ENCODE results near the gene SPSB4. TPM values are rescaled to one million over a fixed set of nuclear protein-coding genes. Genes with fewer than 3 reads are reported as not detected.
A peak's percentile ranks its signal among the peaks of the same experiment; 100 is the strongest.

Gene SPSB4
- total and polyA plus RNA-seq, 2 of the 13 experiments (the other 11 are each of a cell fraction or from before 2014, with no cell fraction given): not detected

DNA sequence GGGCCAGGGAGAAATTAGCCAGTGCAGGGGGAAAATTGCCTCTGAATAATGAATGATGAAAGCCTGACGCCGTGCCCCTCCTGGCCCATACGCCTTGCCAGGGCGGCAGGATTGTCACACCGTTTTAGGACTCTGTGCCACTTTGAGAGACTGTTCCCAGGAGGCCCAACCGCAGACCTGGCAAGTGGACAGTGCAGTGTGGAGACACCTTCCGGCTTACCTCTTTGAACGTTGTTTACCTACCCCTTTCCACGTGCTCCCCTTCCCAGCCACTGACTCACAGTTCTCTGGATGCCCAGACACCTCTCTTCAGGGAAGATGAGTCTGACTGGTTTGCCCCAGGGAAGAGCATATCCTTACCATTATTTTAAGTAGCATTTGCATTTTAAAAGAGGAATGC lies 96.5 kb downstream of the SPSB4 start (continued):
- TF ChIP-seq NR1H2 (CRISPR knock-in tag; IDR thresholded peaks at IDR 0.05; ENCODE audit: borderline replicate concordance, low read depth) (no peak), ETV5 (CRISPR knock-in tag; IDR thresholded peaks at IDR 0.05; ENCODE audit: borderline replicate concordance) (peak; percentile 90; the same call in 1 of the 2 replicates), FOXO1 (CRISPR knock-in tag; IDR thresholded peaks at IDR 0.05) (peak; percentile 52; the same call in 1 of the 2 replicates), DR1 (CRISPR knock-in tag; IDR thresholded peaks at IDR 0.05) (no peak), MXD4 (CRISPR knock-in tag; IDR thresholded peaks at IDR 0.05) (peak; percentile 51; the same call in 1 of the 2 replicates), MTF1 (CRISPR knock-in tag; IDR thresholded peaks at IDR 0.05) (no peak), RXRA (CRISPR knock-in tag; IDR thresholded peaks at IDR 0.05) (peak; percentile 22; the same call in 1 of the 2 replicates), ZNF556 (CRISPR knock-in tag; IDR thresholded peaks at IDR 0.05; ENCODE audit: borderline replicate concordance) (peak; percentile 50; the same call in 1 of the 2 replicates), HOXA3 (CRISPR knock-in tag; IDR thresholded peaks at IDR 0.05) (peak; percentile 41; the same call in 1 of the 2 replicates), PHF5A (CRISPR knock-in tag; IDR thresholded peaks at IDR 0.05; ENCODE audit: low read depth, unreplicated experiment) (peak; percentile 48), HMG20A (CRISPR knock-in tag; IDR thresholded peaks at IDR 0.05; ENCODE audit: borderline replicate concordance) (peak; percentile 80; the same call in 1 of the 2 replicates), NCOA2 (CRISPR knock-in tag; IDR thresholded peaks at IDR 0.05) (peak; percentile 48; the same call in 1 of the 2 replicates), SOX13 (IDR thresholded peaks at IDR 0.05) (no peak), SOX13 (CRISPR knock-in tag; conservative IDR thresholded peaks at IDR 0.05 in 1 of 2, IDR thresholded peaks at IDR 0.05 in 1 of 2) (peak in 1 of 2 experiments; percentile 40; a peak in 1 of 4 replicates), FOXK2 (IDR thresholded peaks at IDR 0.05) (peak; percentile 53; the same call in 1 of the 2 replicates)
- TF ChIP-seq, protein P1, sequence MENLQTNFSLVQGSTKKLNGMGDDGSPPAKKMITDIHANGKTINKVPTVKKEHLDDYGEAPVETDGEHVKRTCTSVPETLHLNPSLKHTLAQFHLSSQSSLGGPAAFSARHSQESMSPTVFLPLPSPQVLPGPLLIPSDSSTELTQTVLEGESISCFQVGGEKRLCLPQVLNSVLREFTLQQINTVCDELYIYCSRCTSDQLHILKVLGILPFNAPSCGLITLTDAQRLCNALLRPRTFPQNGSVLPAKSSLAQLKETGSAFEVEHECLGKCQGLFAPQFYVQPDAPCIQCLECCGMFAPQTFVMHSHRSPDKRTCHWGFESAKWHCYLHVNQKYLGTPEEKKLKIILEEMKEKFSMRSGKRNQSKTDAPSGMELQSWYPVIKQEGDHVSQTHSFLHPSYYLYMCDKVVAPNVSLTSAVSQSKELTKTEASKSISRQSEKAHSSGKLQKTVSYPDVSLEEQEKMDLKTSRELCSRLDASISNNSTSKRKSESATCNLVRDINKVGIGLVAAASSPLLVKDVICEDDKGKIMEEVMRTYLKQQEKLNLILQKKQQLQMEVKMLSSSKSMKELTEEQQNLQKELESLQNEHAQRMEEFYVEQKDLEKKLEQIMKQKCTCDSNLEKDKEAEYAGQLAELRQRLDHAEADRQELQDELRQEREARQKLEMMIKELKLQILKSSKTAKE (CRISPR knock-in tag; IDR thresholded peaks at IDR 0.05; ENCODE audit: borderline replicate concordance): peak; percentile 74; the same call in 1 of the 2 replicates
- TF ChIP-seq, protein P2, sequence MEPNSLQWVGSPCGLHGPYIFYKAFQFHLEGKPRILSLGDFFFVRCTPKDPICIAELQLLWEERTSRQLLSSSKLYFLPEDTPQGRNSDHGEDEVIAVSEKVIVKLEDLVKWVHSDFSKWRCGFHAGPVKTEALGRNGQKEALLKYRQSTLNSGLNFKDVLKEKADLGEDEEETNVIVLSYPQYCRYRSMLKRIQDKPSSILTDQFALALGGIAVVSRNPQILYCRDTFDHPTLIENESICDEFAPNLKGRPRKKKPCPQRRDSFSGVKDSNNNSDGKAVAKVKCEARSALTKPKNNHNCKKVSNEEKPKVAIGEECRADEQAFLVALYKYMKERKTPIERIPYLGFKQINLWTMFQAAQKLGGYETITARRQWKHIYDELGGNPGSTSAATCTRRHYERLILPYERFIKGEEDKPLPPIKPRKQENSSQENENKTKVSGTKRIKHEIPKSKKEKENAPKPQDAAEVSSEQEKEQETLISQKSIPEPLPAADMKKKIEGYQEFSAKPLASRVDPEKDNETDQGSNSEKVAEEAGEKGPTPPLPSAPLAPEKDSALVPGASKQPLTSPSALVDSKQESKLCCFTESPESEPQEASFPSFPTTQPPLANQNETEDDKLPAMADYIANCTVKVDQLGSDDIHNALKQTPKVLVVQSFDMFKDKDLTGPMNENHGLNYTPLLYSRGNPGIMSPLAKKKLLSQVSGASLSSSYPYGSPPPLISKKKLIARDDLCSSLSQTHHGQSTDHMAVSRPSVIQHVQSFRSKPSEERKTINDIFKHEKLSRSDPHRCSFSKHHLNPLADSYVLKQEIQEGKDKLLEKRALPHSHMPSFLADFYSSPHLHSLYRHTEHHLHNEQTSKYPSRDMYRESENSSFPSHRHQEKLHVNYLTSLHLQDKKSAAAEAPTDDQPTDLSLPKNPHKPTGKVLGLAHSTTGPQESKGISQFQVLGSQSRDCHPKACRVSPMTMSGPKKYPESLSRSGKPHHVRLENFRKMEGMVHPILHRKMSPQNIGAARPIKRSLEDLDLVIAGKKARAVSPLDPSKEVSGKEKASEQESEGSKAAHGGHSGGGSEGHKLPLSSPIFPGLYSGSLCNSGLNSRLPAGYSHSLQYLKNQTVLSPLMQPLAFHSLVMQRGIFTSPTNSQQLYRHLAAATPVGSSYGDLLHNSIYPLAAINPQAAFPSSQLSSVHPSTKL (CRISPR knock-in tag; IDR thresholded peaks at IDR 0.05): peak; percentile 88
- TF ChIP-seq, protein P3, sequence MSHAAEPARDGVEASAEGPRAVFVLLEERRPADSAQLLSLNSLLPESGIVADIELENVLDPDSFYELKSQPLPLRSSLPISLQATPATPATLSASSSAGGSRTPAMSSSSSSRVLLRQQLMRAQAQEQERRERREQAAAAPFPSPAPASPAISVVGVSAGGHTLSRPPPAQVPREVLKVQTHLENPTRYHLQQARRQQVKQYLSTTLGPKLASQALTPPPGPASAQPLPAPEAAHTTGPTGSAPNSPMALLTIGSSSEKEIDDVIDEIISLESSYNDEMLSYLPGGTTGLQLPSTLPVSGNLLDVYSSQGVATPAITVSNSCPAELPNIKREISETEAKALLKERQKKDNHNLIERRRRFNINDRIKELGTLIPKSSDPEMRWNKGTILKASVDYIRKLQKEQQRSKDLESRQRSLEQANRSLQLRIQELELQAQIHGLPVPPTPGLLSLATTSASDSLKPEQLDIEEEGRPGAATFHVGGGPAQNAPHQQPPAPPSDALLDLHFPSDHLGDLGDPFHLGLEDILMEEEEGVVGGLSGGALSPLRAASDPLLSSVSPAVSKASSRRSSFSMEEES (CRISPR knock-in tag; IDR thresholded peaks at IDR 0.05): peak; percentile 86
- TF ChIP-seq, protein P4, sequence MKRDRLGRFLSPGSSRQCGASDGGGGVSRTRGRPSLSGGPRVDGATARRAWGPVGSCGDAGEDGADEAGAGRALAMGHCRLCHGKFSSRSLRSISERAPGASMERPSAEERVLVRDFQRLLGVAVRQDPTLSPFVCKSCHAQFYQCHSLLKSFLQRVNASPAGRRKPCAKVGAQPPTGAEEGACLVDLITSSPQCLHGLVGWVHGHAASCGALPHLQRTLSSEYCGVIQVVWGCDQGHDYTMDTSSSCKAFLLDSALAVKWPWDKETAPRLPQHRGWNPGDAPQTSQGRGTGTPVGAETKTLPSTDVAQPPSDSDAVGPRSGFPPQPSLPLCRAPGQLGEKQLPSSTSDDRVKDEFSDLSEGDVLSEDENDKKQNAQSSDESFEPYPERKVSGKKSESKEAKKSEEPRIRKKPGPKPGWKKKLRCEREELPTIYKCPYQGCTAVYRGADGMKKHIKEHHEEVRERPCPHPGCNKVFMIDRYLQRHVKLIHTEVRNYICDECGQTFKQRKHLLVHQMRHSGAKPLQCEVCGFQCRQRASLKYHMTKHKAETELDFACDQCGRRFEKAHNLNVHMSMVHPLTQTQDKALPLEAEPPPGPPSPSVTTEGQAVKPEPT (CRISPR knock-in tag; IDR thresholded peaks at IDR 0.05; ENCODE audit: low read depth): no peak
- TF ChIP-seq, protein P5, sequence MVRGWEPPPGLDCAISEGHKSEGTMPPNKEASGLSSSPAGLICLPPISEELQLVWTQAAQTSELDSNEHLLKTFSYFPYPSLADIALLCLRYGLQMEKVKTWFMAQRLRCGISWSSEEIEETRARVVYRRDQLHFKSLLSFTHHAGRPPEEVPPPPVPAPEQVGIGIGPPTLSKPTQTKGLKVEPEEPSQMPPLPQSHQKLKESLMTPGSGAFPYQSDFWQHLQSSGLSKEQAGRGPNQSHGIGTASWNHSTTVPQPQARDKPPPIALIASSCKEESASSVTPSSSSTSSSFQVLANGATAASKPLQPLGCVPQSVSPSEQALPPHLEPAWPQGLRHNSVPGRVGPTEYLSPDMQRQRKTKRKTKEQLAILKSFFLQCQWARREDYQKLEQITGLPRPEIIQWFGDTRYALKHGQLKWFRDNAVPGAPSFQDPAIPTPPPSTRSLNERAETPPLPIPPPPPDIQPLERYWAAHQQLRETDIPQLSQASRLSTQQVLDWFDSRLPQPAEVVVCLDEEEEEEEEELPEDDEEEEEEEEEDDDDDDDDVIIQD (CRISPR knock-in tag; IDR thresholded peaks at IDR 0.05; ENCODE audit: low read depth): 0 out of 2 replicates have a peak, but pooled peaks have one; percentile 15
